Activated CD4-positive, CD25-positive, alpha-beta regulatory T cell treated with anti-CD3 and anti-CD28 coated beads, Interleukin-2, amount 50 U/mL, for 24 hours (primary cell): ENCODE measurements around the gene RNF17.
"Not testable (repeated sequence)": the region's sequence is repeated elsewhere in the genome, so short reads cannot be mapped to it uniquely, and the experiment has no call there.

Experiments used
- ATAC-seq, 2 donors: fragments of 150-1000 bp; cut with Tn5 transposase; one replicate each; pipeline ENCODE4 v1.10.0; 2021; ENCODE audit warnings: mild to moderate bottlenecking in 1 of 2, moderate library complexity in 1 of 2

The RNF17 gene

DNA sequence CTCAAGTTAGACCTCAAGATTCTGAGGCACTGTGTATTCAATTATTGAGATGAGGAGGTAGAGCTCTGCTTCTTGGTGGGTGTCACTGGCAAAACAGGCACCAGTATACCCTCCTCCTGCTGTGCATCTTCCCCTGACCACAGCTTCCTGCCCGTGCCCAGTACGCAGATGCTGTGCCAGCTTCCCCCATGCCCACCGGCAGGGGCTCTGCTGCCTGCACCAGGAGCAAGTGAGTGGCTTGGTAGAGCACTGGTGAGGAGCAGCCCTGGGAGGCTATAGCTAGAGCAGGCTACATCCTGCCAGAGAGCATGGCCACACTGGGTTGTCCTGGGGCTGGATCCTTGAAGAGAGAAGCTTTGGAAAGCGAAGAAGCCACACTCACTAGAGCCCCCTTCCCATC, 21.0 kb upstream of the RNF17 start:
- no peak for ATAC-seq

DNA sequence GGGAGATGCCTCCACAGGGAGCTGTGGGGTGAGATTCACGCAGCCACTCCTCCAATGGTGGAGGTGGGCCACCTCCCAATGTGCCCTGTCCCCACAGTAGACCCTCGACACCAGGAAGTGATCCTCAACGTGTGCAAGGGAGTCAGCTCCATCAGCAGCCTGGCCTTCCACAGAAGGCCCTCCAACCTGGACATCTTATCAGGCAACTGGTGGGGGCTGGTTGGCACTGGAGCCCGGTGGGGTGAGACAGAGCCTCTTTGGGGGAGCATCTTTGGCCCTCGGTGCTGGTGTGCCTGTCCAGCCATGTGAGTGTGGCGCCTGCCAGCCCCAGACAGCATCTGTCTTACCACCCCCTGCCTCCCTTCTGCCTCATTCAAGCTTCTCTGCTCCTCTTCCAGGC, 19.7 kb upstream of the RNF17 start:
- ATAC-seq: no peak

DNA sequence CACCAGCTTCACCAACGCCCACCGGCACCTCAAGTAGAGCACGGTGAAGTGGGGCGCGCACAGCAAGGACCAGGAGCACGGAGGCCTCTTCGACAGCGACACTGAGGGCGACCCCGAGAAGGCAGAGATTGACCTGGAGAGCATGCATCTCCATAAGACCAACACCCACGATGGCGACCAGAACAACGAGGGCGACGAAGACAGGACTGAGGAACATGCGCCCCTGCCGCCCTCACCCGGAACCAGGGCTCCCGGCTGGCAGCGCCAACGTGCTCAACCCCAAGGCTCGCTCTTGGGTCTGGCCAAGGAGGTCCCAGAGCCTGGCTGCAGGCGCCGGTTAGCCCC, 18.5 kb upstream of the RNF17 start:
- ATAC-seq: no peak

DNA sequence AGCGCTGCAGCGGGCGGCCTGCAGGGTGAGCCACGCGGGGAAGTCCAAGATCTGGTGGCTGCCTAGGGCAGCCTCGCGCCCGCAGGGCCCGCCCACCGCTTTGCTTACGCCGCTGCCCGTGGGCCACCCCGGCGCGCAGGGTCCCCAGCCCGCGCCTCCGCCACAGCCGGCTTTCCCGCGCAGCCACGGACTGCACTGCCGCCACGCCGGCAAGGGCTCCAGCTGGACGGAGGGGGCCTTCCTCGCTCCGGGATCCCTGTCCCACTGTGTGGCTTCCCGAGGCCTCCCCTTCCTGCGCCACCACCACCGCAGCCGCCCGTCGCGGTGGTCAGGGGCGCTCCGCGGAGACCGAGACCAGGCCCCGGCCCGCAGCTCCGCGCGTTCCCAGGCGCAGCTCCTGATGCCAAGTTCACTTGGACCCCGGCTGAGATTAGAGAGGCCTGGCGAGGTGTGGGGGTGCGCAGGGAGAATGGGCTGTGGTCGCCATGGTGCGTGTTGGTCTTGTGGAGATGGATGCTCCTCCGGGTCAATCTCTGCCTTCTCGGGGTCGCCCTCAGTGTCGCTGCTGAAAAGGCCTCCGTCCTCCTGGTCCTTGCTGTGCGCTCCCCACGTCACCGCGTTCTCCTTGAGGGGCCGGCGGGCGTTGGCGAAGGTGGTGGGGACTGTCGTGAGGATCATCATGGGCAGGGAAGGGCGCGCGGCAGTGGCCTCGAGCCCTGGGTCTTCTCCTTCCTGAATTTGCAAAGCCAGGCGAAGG, 17.9 kb upstream of the RNF17 start:
- no peak for ATAC-seq

DNA sequence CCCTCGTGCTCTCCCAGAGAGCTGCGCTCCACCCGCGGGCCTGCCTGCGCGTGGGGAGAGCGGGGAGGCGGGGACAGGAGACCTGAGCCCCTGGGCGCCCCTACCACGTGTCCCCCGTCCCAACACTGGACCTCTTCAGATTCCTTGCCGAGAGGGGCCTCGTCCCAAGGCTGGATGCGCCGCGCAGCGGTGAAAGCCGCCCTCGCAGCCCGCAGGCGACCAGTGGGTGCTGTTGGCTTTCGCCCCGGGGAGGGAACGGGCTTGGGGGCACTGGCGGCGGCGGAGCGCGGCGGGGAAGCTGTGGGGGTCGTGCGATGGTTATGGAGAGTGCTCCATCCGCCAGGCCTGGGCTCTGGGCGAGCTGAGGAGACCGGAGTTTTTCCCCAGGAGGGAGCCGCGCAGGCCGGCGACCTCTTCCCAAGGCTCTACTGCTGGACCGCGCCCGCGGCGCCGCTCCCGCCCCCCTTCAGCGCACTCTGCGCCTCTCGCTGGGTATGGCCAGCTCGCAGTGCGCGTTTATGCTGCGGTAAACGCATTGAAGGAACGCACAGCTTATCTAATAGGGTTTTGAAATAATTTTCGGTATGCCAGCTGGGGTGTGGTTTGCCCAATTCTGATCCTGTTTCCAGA, 17.2 kb upstream of the RNF17 start:
- no peak for ATAC-seq

DNA sequence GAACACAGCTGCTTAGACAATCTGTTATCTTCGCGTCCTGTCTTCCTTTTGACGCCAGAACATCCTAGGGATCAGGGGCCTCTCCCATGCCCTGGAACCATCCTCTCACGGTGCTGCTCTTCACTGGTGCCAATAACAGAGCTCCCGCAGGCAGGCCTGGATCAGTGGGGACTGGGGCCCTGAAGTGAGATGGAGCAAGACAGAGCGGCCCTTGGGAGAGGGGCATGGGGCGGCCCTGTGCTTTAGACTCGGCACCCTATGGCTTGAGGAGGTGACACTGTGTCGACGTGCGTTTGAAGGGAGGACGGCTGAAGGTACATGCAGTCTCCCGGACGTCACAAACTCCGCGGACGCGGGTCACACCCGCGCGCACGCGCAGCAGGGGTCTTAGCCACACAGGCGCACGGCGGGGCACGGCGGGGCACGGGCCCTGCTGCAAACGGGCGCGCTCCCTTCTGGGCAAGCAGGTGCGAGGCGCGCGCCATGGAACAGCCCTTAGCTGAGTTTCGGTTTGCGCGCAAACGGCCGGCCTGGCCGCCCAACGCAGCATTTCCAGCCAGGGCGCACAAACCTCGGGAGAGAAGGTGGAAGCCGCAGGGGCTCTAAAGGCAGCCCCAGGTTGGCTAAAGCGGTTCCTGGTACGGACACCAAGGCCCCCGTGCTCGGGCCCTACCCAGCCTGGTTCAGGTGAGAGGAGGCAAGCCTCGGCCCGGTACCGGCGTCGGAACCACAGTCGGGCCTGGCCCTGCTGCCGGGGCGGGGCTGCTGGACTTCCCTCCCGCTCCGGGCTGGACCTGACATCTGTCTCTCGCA, 16.5 kb upstream of the RNF17 start:
- peak; percentile 27 to 43 for ATAC-seq

DNA sequence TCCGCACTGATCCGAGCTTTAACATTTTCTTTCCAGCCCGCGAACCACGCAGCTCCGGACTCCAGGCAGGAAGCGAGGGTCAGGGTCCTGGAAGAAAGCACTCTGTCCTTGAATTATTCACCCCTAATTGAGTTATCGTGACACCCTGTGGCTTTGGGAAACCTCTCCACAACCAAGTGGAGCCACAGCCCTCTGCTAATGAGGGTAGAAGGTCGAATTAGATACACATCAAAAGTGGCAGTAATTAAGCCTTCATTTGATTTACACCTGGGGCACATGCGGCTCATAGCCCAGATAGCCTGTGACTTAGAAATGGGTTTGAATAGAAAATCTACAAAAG, 15.9 kb upstream of the RNF17 start:
- ATAC-seq: no peak

DNA sequence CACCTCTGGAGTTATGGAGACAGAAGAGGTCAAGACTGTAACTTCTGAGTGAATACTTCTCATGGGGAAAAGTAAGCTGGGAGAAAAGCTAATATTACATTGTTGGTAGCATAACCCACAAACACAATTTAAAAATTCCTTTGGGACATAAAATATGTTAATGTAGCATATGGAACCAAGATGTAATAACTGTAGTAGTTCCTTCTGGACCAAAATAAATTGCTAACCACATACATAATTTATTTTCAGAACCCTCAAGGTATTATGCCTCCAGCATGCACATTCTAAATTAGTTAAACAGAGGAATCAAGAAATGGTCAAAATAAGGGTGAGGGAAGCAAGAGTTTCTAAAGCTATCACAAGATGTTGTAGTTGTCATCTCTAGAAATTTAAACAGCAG, 4.8 kb upstream of the RNF17 start:
- ATAC-seq: no peak

DNA sequence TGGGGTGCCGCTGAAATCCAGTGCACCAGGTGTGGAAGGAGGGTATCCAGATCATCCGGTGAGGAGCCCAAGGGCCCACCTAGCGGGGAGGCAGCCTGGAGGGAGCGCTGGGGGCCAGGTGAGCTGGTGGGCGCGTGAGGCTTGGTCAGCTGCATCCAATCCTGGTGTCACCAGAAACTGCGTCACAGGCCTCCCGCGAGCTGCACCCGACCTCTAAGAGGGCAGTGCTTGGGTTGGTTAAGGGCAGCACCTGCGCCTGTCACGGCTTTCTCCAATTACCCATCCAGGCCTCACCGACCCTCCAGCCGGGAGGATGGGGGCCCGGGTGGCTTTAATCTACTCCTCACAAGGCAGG, 284 bp downstream of the RNF17 start:
- ATAC-seq: no peak

DNA sequence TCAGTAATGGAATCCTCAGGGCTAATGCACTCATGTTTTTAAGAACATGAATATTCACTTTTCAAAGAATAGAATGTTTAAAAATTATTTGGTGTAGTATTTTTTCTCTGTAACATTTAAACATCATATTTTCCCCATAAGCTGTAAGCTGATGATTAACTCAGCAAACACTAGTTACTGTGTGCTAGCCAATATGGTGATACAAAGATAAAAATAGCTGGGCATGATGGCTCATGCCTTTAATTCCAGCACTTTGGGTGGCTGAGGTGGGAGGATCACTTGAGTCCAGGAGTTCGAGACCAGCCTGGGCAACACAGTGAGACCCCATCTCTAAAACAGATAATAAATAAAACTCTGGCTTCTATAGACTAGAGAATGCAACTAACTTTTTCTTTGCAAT, 13.2 kb downstream of the RNF17 start:
- no peak for ATAC-seq

DNA sequence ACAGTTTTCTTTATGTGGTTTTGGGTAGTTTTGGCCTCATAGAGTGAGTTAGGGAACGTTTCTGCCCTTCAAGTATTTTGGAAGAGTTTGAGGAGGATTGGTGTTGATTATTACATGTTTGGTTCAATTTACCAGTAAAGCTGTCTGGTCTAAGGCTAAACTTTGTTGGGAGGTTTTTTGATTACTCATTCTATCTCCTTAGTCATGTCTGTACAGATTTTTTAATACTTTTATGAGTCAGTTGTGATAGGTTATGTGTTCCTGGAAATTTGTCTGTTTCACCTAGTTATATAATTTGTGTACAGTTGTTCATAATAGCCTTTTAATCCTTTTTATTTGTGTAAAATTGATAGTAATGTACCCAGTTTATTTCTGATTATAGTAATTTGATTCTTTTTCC, 20.4 kb downstream of the RNF17 start:
- peak; percentile 71 to 81 for ATAC-seq

DNA sequence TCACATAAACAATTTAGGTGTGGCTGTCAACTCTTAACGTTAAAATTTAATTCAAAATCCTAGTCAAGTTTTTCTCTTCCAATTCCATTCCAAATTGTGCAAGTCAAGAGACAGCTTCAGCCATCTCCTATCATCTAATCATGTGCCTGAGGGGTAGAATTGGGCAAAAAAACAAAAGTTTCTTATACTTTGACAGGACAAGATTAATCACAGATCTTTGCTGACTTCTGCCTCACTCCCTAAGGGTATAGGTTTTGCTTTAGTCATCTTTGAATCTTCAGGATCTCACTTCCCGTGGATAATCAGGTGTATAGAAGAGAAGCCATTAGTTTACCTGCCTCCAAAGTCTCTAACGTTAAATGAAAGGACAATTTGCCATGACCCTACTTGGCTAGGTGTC, 24.6 kb downstream of the RNF17 start:
- ATAC-seq: no peak

DNA sequence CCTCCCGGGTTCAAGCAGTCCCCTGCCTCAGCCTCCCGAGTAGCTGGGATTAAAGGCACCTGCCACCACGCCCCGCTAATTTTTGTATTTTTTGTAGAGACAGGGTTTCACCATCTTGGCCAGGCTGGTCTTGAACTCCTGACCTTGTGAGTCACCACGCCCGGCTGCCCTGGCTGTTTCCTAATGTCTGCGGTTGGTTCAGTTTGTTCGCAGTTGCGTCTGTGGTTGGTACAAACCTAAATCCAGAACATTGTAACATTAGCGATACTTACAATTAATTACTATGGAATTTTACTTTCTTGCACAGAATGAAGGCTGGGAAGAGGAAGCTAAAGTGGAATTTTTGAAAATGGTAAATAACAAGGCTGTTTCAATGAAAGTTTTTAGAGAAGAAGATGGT, 38.1 kb downstream of the RNF17 start:
- ATAC-seq: no peak

DNA sequence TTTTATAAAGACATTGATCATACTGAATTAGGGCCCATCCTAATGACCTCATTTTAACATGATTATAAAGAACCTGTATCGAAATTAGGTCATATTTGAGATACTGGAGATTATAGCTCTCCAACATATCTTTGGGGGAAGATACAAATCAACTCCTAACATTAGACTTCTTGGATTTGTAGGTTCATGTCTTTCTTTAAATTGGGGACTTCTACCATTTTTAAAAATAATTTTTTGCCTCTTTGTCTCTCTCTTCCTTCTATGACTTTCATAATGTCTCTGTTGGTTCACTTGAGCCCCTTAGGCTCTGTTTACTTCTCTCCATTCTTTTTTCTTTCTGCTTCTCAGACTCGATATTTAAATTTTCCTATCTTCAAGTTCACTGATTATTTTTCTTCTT, 57.2 kb downstream of the RNF17 start:
- ATAC-seq: no peak

DNA sequence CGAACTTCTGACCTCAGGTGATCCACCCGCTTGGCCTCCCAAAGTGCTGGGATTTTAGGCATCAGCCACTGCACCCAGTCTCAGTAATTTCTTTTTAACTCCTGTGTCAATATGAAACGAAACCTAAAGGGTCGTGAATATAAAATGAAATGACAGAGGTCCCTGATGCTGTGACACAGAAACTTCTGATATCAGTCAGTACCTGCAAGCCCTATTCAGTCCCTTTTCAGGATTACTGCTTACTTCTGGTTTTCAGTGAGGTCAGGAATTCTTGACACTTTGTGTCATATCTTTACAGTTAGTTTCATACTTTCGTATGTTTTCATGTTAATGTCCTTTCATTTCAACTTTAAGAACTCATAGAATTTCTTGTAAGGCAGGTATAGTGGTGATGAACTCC, 58.7 kb downstream of the RNF17 start:
- no peak for ATAC-seq

DNA sequence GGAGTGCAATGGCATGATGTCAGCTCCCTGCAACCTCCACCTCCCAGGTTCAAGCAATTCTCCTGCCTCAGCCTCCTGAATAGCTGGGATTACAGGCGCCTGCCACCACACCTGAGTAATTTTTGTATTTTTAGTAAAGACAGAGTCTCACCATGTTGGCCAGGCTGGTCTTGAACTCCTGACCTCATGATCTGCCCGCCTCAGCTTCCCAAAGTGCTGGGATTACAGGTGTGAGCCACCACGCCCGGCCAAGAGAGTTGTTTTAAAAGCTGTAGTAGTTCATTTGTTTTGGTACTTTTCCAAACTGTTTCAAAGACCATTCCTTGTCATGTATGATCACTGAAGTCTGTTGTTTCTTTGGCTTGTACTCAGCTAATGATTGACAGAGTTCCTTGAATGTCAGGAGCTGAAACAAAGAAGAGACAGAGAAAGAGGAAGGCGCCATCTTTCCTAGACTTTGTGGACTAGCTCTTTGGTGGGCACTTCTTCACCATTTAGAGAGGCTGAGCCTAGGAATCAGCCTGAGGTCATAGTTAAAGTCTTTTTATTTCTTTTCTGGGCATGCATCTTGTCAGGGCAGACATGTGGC, 59.2 kb downstream of the RNF17 start:
- ATAC-seq: not testable (repeated sequence)

DNA sequence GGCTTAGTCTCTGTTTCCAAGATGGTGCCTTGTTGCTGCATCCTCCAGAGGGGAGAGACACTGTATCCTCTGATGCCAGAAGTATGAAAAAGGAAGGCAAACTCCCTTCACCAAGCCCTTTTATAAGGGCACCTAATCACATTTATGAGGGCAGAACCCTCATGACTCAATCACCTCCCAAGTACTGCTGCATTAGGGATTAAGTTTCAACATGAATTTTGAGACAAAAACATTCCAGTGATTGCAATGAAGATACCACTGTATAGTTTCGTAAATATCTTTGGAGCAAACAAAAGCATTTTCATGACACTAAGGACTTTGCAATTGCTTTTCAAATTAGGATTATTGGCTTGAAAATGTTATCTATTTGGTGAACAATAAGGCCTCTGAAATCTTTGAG, 63.8 kb downstream of the RNF17 start:
- ATAC-seq: no peak

DNA sequence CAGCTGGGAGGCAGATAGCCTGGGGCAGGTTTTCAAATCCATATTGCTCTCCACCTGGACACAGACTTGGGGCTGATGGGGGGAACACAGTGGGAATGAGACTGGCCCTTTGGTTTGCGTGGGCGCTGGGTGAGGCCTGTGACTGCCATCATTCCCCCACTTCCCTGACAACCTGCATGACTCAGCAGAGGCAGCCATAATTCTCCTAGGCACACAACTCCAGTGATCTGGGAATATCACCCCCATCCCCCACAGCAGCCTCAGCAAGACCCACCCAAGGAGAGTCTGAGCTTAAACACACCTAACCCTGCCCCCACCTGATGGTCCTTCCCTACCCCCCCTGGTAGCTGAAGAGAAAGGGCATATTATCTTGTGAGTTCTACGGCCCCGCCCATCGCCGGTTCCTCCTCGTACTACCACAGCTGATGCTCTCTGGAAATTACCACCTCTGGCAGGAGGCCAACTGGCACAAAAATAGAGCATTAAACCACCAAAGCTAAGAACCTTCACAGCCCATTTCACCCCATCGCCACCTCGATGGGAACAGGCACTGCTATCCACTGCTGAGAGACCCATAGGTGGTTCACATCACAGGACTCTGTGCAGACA, 71.0 kb downstream of the RNF17 start:
- no peak for ATAC-seq

DNA sequence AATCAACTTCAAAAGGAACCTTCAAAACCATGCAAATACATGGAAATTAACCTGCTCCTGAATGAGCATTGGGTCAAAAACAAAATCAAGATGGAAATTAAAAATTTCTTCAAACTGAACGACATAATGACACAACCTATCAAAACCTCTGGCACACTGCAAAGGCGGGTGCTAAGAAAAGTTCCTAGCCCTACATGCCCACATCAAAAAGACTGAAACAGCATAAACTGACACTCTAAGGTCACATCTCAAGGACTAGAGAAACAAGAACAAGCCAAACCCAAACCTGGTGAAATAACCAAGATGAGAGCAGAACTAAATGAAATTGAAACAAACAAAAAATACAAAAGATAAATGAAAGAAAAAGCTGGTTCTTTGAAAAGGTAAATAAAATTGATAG, 73.6 kb downstream of the RNF17 start:
- not testable (repeated sequence) for ATAC-seq

DNA sequence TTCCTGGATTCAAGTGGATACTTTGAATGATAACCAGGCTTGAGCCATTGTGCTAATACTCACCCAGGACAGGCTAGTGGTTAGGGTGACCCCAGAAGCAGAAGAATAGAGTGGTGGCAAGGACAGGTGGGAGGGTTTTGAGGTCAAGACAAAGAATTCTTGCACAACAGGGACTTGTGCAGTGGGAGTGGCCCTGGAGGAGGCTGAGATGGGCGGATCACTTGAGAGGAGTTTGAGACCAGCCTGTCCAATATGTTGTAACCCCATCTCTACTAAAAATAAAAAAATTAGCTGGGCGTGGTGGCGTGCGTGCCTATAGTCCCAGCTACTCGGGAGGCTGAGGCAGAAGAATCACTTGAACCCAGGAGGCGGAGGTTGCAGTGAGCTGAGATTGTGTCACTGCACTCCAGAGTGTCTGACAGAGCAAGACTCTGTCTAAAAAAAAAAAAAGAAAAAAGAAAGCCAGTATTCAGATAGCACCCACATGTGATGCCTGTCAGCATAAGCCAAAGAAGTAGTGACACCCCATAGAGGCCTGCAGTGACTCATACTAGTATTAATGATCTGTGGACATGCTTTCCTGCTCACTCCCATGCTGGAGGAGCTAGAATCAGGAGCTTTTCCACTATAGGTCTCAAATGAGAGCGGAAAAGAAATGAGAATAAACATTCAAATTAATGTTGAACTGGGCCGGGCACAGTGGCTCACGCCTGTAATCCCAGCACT, 78.7 kb downstream of the RNF17 start:
- no peak for ATAC-seq

DNA sequence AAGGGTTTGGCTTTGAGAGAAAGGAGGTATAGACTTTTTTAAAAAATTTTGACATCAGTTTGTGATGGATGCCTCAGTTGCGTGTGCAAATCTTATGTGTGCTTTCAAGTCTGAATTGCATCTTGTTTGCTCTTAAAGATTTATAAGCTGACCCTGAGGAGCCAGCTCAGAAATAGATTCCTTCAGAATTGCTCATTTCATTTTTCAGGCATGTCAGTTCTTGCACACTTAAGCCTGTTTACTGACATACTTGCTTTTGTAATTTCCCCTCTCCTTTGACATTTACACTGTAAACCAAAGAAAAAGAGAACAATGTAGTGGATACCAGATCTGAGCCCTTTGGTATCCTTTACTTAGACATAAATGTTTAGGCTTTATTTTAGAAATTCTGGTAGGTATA, 87.6 kb downstream of the RNF17 start:
- ATAC-seq: no peak

DNA sequence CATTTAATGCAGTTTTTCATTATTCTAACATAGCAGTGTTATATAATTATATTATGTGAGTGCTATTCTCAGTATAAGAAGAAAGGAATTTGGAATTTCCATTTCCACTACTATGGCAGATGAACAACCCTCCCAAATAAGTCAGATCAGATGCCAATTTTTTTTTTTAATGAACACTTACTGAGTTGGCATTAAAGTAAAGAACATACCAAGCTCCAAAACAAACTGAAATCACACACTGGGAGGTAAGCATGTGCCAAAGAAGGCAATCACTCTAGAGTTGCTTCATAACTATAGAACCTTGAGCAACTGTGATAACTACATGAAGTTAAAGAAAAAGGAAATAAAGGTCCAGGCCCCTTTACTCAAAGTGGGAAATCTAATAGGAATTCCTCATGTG, 90.3 kb downstream of the RNF17 start:
- no peak for ATAC-seq

DNA sequence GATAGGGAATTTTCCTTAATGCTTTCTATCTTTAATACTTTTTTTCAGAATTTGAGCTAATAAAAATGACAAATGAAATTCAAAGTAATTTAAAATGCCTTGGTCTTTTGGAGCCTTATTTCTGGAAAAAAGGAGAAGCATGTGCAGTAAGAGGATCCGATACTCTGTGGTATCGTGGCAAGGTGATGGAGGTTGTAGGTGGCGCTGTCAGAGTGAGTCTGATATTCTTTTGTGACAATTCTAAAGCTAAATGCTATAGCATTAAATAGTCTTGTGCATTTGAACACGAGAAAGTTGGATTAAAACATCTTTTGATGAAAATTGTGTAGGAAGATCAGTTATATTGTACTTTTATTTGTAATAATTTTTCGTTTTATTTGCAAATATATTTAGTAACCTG, 95.0 kb downstream of the RNF17 start:
- ATAC-seq: no peak
